Neural progenitor cell (in vitro differentiated cells): ENCODE data around the gene FGFBP3. TPM values are rescaled to one million over a fixed set of nuclear protein-coding genes. Genes with fewer than 3 reads are reported as not detected.

Experiments used
- DNase-seq: peaks from one replicate; pipeline ENCODE4 v3.0.0-alpha.2; 2016; ENCODE audit warnings: low spot score
- H2AFZ ChIP-seq: fragments of 200-600 bp; sonication (generic); replicated peaks from 2 replicates; pipeline ENCODE4 v1.6.1; 2016; ENCODE audit warnings: antibody characterized with exemption
- H3F3A ChIP-seq: fragments of 200-600 bp; sonication (generic); 2 replicates; pipeline ENCODE4 v1.6.1; 2016; ENCODE audit warnings: antibody characterized with exemption, low read depth
- H3K27ac ChIP-seq: fragments of 200-600 bp; sonication (generic); 2 replicates; pipeline ENCODE4 v1.5.1; 2016; ENCODE audit warnings: mild to moderate bottlenecking
- H3K27me3 ChIP-seq: fragments of 200-600 bp; sonication (generic); 2 replicates; pipeline ENCODE4 v1.6.1; 2016; ENCODE audit warnings: mild to moderate bottlenecking, moderate library complexity
- H3K36me3 ChIP-seq: fragments of 200-600 bp; sonication (generic); 2 replicates; pipeline ENCODE4 v1.5.1; 2016
- H3K4me1 ChIP-seq: fragments of 200-600 bp; sonication (generic); 2 replicates; pipeline ENCODE4 v1.6.1; 2016; ENCODE audit warnings: mixed run types
- H3K4me2 ChIP-seq: fragments of 200-600 bp; sonication (generic); 2 replicates; pipeline ENCODE4 v1.6.1; 2016
- H3K4me3 ChIP-seq: fragments of 200-600 bp; sonication (generic); 2 replicates; pipeline ENCODE4 v1.5.1; 2016
- H3K79me2 ChIP-seq: fragments of 200-600 bp; sonication (generic); 2 replicates; pipeline ENCODE4 v1.6.1; 2016; ENCODE audit warnings: low read depth
- H3K9ac ChIP-seq: fragments of 200-600 bp; sonication (generic); 2 replicates; pipeline ENCODE4 v1.6.1; 2016
- H3K9me3 ChIP-seq: fragments of 200-600 bp; sonication (generic); 2 replicates; pipeline ENCODE4 v1.5.1; 2016; ENCODE audit warnings: low read depth
- H4K20me1 ChIP-seq: fragments of 200-600 bp; sonication (generic); 2 replicates; pipeline ENCODE4 v1.6.1; 2016; ENCODE audit warnings: low read depth
- H3K27ac Mint-ChIP-seq: 3 replicates; pipeline ENCODE4 v1.8.0; 2021; ENCODE audit warnings: mixed read lengths
- H3K27me3 Mint-ChIP-seq: 2 replicates; pipeline ENCODE4 v1.8.0; 2022; ENCODE audit warnings: low read depth, mild to moderate bottlenecking, inconsistent platforms, moderate library complexity, mixed read lengths; ENCODE audit not compliant: insufficient read depth
- H3K36me3 Mint-ChIP-seq: 3 replicates; pipeline ENCODE4 v1.8.0; 2021; ENCODE audit warnings: mixed read lengths
- H3K4me1 Mint-ChIP-seq: 3 replicates; pipeline ENCODE4 v1.8.0; 2021; ENCODE audit warnings: mixed read lengths
- H3K4me3 Mint-ChIP-seq: 3 replicates; pipeline ENCODE4 v1.8.0; 2021; ENCODE audit warnings: mild to moderate bottlenecking, moderate library complexity, mixed read lengths
- H3K9me3 Mint-ChIP-seq: 3 replicates; pipeline ENCODE4 v1.8.0; 2020; ENCODE audit warnings: mixed read lengths
- EZH2 ChIP-seq: fragments of 200-600 bp; sonication (generic); IDR thresholded peaks from 2 replicates; pipeline ENCODE4 v1.6.1; 2017; ENCODE audit warnings: antibody characterized with exemption, mild to moderate bottlenecking, moderate library complexity
- EZH2phosphoT487 ChIP-seq: fragments of 200-600 bp; sonication (generic); IDR thresholded peaks from 2 replicates; pipeline ENCODE4 v1.6.1; 2017; ENCODE audit warnings: antibody characterized with exemption
- total RNA-seq: library from RNA; depleted of rRNA; stranded (reverse); fragments of >200 nt; gene quantifications from 2 replicates; pipeline ENCODE4 v1.2.3, GENCODE V29; 2015; ENCODE audit warnings: low replicate concordance
- TF ChIP-seq, protein P1 (sequence below): fragments of 200-600 bp; sonication (generic); IDR thresholded peaks from 2 replicates; pipeline ENCODE4 v1.5.1; 2017; ENCODE audit warnings: antibody characterized with exemption, mild to moderate bottlenecking

Gene FGFBP3, protein sequence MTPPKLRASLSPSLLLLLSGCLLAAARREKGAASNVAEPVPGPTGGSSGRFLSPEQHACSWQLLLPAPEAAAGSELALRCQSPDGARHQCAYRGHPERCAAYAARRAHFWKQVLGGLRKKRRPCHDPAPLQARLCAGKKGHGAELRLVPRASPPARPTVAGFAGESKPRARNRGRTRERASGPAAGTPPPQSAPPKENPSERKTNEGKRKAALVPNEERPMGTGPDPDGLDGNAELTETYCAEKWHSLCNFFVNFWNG
- 14.0 and 27.6 TPM in 2 replicates for total RNA-seq

DNA sequence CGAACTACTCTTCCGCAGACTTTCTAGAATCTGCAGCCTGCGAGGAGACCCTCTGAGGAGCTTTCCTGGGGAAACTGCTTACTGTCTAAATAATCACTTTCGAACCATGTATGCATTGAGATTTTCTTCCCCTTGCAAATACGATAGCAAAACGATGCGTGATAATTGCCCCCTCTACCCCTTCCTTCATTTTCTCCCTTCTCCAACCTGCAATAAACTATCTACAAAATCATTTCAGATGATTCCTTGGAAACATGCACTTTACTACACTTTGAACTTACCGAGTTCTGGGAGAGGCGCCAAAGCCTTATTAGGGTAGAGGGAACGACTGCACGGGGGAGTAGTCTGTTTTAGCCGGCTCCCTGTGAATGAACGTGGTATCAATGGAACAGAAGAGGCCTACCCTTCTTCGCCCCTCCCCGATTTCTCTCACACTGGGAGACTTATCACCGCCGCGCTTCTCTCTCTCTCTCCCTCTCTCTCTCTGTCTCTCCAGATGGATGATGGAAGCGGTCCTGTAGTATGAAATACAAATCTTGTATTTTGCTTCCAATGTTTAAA is at the start of gene FGFBP3:
TSS of gene FGFBP3 (minus strand) at position 370 of the 561 bp plus-strand sequence. CDS start 517 bp downstream, outside the sequence.
- Histone ChIP-seq H3K27ac (peak within 1 kb of the TSS; percentile 13), H3K4me1 (peaks cover 11% of the 10 kb centered on the region), H2AFZ (peak within 1 kb of the TSS; percentile 95), H3F3A (peaks cover 45% of the 10 kb centered on the region), H3K27me3 (no peaks in the 10 kb centered on the region), H3K9me3 (no peaks in the 10 kb centered on the region), H3K9ac (peak within 1 kb of the TSS; percentile 73), H3K79me2 (peaks cover 33% of the 10 kb centered on the region), H3K36me3 (peaks cover 8% of the 10 kb centered on the region), H3K4me3 (peak within 1 kb of the TSS; percentile 97), H4K20me1 (peaks cover 5% of the 10 kb centered on the region), H3K4me2 (peak within 1 kb of the TSS; percentile 79)
- TF ChIP-seq EZH2 = no peak
- no peak for TF ChIP-seq EZH2phosphoT487
- TF ChIP-seq, protein P1, sequence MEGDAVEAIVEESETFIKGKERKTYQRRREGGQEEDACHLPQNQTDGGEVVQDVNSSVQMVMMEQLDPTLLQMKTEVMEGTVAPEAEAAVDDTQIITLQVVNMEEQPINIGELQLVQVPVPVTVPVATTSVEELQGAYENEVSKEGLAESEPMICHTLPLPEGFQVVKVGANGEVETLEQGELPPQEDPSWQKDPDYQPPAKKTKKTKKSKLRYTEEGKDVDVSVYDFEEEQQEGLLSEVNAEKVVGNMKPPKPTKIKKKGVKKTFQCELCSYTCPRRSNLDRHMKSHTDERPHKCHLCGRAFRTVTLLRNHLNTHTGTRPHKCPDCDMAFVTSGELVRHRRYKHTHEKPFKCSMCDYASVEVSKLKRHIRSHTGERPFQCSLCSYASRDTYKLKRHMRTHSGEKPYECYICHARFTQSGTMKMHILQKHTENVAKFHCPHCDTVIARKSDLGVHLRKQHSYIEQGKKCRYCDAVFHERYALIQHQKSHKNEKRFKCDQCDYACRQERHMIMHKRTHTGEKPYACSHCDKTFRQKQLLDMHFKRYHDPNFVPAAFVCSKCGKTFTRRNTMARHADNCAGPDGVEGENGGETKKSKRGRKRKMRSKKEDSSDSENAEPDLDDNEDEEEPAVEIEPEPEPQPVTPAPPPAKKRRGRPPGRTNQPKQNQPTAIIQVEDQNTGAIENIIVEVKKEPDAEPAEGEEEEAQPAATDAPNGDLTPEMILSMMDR = no peak
- peak within 1 kb of the TSS; percentile 96 for H3K4me3 Mint-ChIP-seq
- peaks cover 34% of the 10 kb centered on the region for H3K4me1 Mint-ChIP-seq
- peaks cover 2% of the 10 kb centered on the region for H3K9me3 Mint-ChIP-seq
- DNase-seq = peak; percentile 85
- peaks cover 43% of the 10 kb centered on the region for H3K36me3 Mint-ChIP-seq
- H3K27me3 Mint-ChIP-seq = peaks cover 2% of the 10 kb centered on the region
- H3K27ac Mint-ChIP-seq = peak within 1 kb of the TSS; percentile 93

DNA sequence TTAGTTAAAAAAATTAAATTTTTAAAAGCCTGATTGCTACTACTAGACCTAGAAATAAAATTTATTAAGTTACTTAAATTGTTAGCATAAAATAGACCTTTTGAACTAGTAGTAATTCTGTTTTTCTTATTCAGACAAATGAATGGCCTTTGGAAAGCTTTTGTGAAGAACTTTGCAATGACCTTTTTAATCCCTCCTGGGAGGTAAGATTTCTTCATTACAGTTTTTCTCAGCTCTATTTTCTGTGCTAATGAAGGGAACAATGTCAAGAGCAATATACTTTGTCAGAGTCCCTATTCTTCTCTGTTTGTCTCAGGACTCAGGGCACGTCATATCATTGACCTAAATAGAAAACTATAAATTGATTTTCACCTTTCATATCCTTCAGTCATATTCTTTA is 47.8 kb upstream of the FGFBP3 start:
- peaks cover 16% of the 10 kb centered on the region for H3F3A ChIP-seq
- H3K27ac ChIP-seq = no peak overlapping the region
- H3K79me2 ChIP-seq = peaks cover 12% of the 10 kb centered on the region
- no peak overlapping the region for H3K9ac ChIP-seq
- H3K9me3 Mint-ChIP-seq = no peaks in the 10 kb centered on the region
- TF ChIP-seq EZH2 = no peak
- TF ChIP-seq, protein P1 = no peak
- no peak for TF ChIP-seq EZH2phosphoT487
- no peak overlapping the region for H3K27ac Mint-ChIP-seq
- no peak overlapping the region for H3K4me2 ChIP-seq
- peaks cover 37% of the 10 kb centered on the region for H3K36me3 ChIP-seq
- H3K27me3 ChIP-seq = no peaks in the 10 kb centered on the region
- H3K27me3 Mint-ChIP-seq = no peaks in the 10 kb centered on the region
- no peaks in the 10 kb centered on the region for H3K4me1 Mint-ChIP-seq
- no peak overlapping the region for H2AFZ ChIP-seq
- no peak overlapping the region for H3K4me3 ChIP-seq
- peaks cover 19% of the 10 kb centered on the region for H4K20me1 ChIP-seq
- H3K4me1 ChIP-seq = peaks cover 19% of the 10 kb centered on the region
- H3K36me3 Mint-ChIP-seq = peaks cover 27% of the 10 kb centered on the region
- no peaks in the 10 kb centered on the region for H3K9me3 ChIP-seq
- H3K4me3 Mint-ChIP-seq = no peak overlapping the region
- no peak for DNase-seq

DNA sequence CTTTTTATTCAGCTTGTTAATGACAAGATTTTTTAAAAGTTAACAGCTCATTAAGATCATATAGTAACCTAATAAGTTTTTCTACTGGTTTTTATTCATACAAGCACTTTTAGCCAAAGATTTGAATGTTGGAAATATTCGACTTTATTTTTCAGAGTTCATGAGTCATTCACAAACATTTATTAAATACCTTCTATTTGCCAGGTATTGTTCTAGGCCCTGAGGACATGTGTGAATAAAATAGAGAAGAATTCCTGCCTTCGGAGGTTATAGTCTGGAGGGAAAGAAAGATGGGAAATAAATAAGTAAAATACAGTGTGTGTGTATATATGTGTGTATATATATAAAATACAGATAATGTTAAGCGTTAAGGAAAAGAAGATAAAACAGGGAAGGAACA is 45.8 kb upstream of the FGFBP3 start:
- Histone ChIP-seq H3F3A (peaks cover 28% of the 10 kb centered on the region), H3K4me3 (no peak overlapping the region), H3K27me3 (no peaks in the 10 kb centered on the region), H3K9ac (no peak overlapping the region), H3K4me2 (no peak overlapping the region), H3K36me3 (peaks cover 37% of the 10 kb centered on the region), H3K79me2 (peaks cover 12% of the 10 kb centered on the region), H4K20me1 (peaks cover 19% of the 10 kb centered on the region), H3K4me1 (peaks cover 19% of the 10 kb centered on the region), H3K27ac (no peak overlapping the region), H3K9me3 (no peaks in the 10 kb centered on the region), H2AFZ (no peak overlapping the region)
- Mint-ChIP-seq H3K27ac (no peak overlapping the region), H3K4me3 (no peak overlapping the region), H3K36me3 (peaks cover 29% of the 10 kb centered on the region), H3K9me3 (no peaks in the 10 kb centered on the region), H3K27me3 (no peaks in the 10 kb centered on the region), H3K4me1 (no peaks in the 10 kb centered on the region)
- no peak for DNase-seq
- no peak for TF ChIP-seq EZH2phosphoT487
- TF ChIP-seq, protein P1 = no peak
- no peak for TF ChIP-seq EZH2
